HG03159 (cell line): ENCODE measurements around the gene DBI.
"Not testable (repeated sequence)": the region's sequence is repeated elsewhere in the genome, so short reads cannot be mapped to it uniquely, and the experiment has no call there.

ENCODE experiments used
- ATAC-seq: cut with Tn5 transposase; IDR thresholded peaks from one replicate; pipeline ENCODE4 v1.9.1; 2021; ENCODE audit warnings: mild to moderate bottlenecking, moderate library complexity; ENCODE audit not compliant: unreplicated experiment

Gene DBI

GRCh38 chr2:119364798-119365197, 2.0 kb upstream of the DBI start:
- ATAC-seq, result no peak

DNA sequence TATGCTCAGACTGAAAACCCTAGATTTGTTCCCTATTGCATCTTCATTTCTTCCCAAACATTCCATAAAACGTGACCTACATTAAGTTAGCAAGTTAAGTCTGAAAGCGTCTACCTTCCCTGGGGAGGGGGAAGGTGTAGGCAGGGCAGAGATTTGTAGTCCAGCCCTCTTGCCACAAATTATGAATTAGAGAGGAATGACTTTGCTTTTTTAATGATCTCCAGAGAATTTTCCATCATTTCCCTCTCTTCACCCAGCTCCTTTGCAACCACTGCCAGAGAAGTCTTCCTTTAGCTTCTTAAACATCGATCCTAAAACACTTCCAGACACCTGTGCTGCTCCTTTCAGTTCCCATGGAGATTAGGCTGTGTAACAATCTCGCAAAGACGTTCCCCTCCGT, 1.3 kb upstream of the DBI start:
- no peak for ATAC-seq

- peak; percentile 5 for ATAC-seq
These were observed 572 bp upstream of the DBI start for GRCh38 chr2:119366161-119366648.

- peak; percentile 31 for ATAC-seq
These were observed 809 bp downstream of the DBI start for GRCh38 chr2:119367472-119368099.

GRCh38 chr2:119369845-119370244, 3.1 kb downstream of the DBI start:
- ATAC-seq, result no peak

DNA sequence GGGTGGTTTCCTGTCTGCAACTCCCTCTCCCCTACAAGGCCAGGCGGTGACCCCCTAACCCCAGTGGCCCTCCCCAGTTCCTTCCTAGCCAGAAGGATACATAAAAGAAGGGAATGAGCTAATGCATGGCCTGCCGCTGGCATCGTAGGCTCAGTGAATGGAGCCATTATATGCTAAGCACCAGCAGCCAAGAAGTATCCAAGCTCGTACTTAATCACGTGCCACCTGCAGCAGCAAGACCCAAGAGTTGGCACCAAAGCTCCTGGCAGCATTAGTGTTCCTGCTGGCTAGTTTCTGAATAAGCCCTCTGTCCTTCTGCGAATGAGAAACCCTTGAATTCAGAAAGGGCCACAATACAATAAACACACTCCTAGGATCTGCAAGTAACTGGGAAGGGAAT, 4.3 kb downstream of the DBI start:
- ATAC-seq, result no peak

DNA sequence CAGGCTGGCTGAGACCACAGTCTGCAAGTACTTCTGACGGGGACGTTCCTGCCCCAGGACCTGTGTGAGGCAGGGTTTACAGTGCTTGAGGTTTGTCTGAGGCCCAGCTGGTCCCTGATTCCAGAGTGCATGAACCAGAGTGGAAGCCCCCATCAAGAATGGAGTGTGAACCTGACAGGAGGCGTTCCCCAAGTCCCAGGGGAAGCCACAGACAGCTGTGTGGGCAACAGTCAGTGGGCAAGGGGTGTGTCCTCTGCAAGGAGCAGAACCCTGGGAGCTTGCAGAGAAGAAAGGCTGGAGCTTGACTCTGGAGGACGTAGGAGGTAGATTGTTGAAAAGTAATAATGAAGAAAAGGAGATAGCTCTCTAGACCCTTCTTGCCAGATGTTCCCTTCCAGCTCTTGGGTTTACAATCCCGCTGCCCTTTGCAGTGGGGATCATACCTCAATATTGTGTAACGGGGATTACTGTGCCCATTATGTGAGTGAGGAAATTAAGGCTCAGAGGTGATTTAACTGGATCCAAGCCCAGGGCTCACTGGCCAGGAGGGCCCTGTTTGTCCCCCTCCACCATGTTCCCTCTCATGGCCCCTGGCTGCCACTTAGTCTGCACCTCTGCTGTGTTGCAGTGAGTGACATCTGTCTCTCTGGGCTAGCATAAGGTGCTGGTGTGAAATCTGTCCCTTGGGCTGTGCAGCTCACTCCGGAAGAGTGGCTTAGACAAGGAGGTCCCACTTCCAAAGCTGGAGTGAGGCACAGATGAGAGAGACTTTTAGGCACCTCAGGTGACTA, 6.2 kb downstream of the DBI start:
- no peak for ATAC-seq

GRCh38 chr2:119373907-119374745, 7.3 kb downstream of the DBI start:
- not testable (repeated sequence) for ATAC-seq

DNA sequence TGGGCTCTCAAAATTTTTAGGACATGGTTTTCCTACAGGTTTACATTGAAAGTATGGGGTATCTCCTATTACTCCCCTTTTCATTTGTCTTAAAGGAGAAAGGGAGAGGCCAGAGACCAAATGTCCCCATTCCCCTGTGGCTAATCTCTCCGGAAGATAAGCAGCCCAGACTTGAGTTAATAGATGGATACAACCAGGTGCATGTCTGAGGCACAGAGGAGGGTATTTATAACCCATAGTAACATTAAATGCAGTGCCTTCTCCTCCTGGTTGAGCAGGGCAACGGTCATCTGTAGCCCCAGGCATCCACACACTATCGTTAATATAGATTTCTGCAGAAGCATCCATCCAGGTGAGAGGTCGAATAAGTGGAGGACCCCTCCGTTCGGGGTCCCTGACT, 9.6 kb downstream of the DBI start:
- ATAC-seq, result not testable (repeated sequence)

- no peak for ATAC-seq
These were observed 10.0 kb downstream of the DBI start for GRCh38 chr2:119376810-119377209.

GRCh38 chr2:119377294-119377992, 10.7 kb downstream of the DBI start:
- no peak for ATAC-seq

DNA sequence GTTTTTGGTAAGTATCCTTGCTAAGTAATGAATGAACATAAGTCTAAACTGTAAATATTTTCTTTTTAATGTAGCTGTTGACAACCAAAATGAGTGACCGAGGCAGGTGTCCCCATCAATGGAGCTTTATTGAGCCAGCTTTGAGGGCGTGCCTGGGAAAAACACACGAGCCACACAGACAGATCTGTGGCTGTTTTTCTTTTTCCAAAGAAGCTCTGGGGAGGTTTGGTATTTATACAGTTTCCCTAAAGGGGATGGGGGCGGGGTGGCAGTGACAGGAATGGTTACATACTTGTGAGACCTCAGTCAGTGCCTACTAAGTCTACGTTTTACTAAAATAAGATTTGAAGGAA, 11.2 kb downstream of the DBI start:
- no peak for ATAC-seq

DNA sequence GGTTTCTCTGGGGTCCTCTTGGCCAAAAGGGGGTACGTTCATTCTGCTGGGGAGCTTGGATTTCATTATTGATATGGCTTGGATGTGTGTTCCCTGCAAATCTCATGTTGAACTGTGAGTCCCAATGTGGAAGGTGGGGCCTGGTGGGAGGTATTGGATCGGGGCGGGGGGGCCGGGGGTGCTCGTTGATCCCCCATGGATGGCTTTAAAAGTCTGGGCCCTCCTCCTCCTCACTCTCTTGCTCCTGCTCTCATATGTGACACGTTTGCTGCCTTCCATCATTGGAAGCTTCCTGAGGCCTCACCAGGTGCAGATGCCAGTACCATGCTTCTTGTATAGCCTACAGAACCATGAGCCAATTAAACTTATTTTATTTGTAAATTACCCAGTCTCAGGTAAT, 11.8 kb downstream of the DBI start:
- no peak for ATAC-seq

DNA sequence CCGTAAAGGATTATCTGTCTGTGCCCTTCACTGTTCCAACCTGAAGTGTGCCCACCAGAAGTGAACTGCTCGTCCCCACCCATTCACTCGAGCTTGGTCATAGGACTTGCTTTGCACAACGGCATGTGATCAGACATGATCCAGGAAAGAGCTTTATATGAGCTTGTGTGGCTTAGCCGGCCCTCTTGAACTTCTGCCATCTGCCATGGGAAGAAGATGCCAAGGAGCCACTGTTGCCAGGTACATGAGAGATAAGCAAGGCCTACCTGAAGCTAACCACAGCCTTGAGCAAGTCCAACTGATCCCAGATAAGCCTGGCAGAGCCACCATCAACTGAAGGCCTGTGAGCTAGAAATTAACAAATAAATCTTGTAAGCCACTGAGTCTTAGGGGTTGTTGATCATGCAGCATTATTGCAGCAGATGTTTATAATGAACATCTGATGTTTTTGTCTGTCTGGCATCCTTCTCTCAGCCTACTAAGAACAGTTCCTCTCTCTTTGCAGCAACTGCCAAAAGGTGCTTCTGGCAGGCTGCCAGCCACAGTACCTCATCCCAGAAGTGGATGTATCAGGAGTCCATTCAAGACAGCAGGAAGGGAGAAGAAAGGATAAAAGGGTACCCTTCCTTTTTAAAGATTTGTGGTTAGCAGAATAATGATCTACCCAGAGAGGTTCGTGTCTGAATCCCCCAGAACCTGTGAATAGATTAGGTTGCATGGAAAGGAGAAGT, 16.8 kb downstream of the DBI start:
- ATAC-seq, result no peak

DNA sequence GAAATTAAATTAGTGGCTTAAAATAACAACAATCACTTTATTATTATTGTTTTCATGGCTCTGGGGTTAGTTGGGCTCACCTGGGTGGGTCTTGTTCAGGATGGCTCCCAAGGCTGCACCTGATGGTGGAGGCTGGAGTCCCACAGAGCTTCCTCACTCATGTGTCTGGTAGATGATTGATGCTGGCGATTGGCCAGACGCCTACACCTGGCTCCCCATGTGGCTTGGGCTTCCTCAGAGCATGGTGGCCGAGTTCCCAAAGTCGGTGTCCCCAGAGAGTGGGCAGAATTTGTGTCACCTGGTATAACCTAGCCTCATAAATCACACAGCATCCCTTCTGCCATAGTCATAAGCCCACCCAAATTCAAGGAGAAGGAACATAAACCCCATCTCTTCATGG, 18.2 kb downstream of the DBI start:
- ATAC-seq, result no peak

DNA sequence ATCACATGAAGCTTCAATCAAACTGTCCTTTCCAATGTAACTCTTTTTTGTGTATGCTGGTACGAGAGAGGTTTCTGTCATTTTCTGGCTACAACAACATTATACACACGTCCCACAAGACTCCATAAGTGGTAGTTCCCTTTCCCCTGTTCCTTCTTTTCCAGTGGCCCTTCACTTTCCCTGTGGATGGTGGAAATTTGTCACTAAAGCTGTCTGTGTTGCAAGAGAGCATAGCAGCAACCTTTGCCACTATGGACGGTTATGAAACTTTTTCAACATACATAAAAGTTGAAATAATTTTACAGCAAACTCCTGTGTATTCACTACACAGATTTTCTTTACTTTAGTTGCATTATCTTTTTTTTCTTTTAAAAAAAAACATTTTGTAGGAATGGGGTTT, 18.7 kb downstream of the DBI start:
- no peak for ATAC-seq

DNA sequence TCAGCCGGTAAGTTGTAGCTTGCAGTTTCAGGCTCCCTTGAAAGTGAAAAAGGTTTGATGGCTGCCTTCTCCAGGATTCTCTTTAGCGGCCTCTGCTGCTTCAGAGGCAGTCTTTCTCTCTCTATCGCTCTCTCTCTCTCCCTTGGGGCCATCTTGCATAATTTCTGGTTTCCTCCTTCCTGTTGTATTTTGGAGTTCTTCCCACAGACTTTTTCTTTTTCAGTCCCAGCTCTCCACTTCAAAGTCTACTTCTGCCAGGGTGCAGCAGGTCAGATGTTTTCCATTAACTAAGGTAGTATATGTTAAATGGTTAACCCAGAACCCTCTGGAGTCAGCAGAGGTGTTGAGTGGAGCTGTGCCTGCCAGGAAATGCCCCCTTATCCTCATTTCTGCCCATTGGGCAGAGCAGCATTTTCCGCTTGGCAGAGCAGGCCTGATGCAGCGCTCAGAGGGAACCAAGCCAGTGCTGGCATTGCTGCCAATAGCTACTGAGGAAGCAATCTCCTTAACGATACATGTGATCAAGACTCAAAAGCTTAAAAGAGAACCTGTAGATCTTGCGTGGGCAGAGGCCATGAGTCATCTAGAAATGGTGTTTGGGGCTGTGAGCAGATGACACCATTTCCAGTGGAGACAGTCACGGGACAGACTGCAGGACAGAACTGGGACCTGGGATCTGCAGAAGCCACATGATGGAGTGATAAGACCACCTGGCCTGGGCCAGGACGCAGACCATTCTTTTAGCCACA, 20.8 kb downstream of the DBI start:
- peak; percentile 77 for ATAC-seq

DNA sequence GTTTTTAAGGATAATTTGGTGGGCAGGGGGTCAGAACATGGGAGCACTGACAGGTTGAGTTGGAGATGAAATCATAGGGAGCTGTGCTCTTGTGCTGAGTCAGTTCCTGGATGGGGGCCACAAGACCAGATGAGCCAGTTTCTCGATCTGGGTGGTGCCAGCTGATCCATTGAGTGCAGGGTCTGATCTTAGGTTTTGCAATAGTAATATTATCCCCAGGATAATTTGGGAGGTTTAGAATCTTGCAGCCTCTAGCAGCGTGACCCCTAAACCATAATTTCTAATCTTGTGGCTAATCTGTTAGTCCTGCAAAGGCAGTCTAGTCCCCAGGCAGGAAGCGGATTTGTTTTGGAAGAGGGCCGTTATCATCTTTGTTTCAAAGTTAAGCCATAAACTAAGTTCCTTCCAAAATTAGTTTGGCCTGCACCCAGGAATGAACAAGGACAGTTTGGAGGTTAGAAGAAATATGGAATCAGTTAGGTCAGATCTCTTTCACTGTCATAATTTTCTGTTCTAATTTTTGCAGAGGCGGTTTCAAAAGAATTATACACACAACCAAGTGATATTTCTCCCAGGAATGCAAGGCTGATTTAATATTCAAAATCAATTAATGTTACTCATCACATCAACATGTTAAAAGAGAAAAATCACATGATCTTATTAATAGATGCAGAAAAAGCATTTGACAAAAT, 23.0 kb downstream of the DBI start:
- ATAC-seq, result no peak
